OCI-LY3 (cell line): ENCODE data around the gene DSCAM.

Experiments used
- H2AFZ ChIP-seq: fragments of 200-600, 300-600 bp; shearing (Covaris generic); 2 replicates; pipeline ENCODE4 v1.6.0; 2014; ENCODE audit warnings: antibody characterized with exemption, low read depth, low read length
- H3K27ac ChIP-seq: fragments of 200-600, 300-600 bp; sonication (generic); 2 replicates; pipeline ENCODE4 v1.5.1; 2014; ENCODE audit warnings: mild to moderate bottlenecking, low read length, moderate library complexity, mixed read lengths
- H3K27me3 ChIP-seq: fragments of 200-600, 300-600 bp; sonication (generic); 2 replicates; pipeline ENCODE4 v1.6.1; 2014; ENCODE audit warnings: low read depth, low read length, mixed read lengths
- H3K36me3 ChIP-seq: fragments of 200-600, 300-600 bp; sonication (generic); replicated peaks from 2 replicates; pipeline ENCODE3; 2014; ENCODE audit warnings: low read depth, low read length, mixed read lengths
- H3K4me1 ChIP-seq: fragments of 300-600, 200-600 bp; sonication (generic); 2 replicates; pipeline ENCODE4 v1.6.1; 2014; ENCODE audit warnings: low read length, mixed read lengths
- H3K4me2 ChIP-seq: fragments of 200-600, 300-600 bp; sonication (generic); 2 replicates; pipeline ENCODE4 v1.6.1; 2014; ENCODE audit warnings: low read length, mixed read lengths
- H3K4me3 ChIP-seq: fragments of 300-600, 200-600 bp; sonication (generic); 2 replicates; pipeline ENCODE4 v1.5.1; 2014; ENCODE audit warnings: antibody characterized with exemption, mild to moderate bottlenecking, low read length, moderate library complexity
- H3K79me2 ChIP-seq: fragments of 300-600, 200-600 bp; shearing (Covaris generic); 2 replicates; pipeline ENCODE4 v1.6.1; 2014; ENCODE audit warnings: mild to moderate bottlenecking, low read length, mixed read lengths
- H3K9ac ChIP-seq: fragments of 300-600, 200-600 bp; shearing (Covaris generic); 2 replicates; pipeline ENCODE4 v1.6.0; 2014; ENCODE audit warnings: mild to moderate bottlenecking, low read length, moderate library complexity
- H3K9me3 ChIP-seq: fragments of 200-600, 300-600 bp; shearing (Covaris generic); 2 replicates; pipeline ENCODE4 v1.6.1; 2014; ENCODE audit warnings: low read length, mixed read lengths; ENCODE audit not compliant: insufficient read depth
- H4K20me1 ChIP-seq: fragments of 200-600, 300-600 bp; sonication (generic); 2 replicates; pipeline ENCODE4 v1.6.1; 2016; ENCODE audit warnings: low read length, mixed read lengths; ENCODE audit not compliant: insufficient read depth
- EZH2phosphoT487 ChIP-seq: fragments of 200-600 bp; shearing (Covaris generic); IDR thresholded peaks from 2 replicates; pipeline ENCODE4 v1.6.1; 2018; ENCODE audit warnings: antibody characterized with exemption, mixed run types, low read depth
- TF ChIP-seq, protein P1 (sequence below): fragments of 200-600, 300-600 bp; sonication (generic); IDR thresholded peaks from 2 replicates; pipeline ENCODE4 v1.5.1; 2014; ENCODE audit warnings: antibody characterized with exemption, low read length, low read depth

Gene DSCAM

DNA sequence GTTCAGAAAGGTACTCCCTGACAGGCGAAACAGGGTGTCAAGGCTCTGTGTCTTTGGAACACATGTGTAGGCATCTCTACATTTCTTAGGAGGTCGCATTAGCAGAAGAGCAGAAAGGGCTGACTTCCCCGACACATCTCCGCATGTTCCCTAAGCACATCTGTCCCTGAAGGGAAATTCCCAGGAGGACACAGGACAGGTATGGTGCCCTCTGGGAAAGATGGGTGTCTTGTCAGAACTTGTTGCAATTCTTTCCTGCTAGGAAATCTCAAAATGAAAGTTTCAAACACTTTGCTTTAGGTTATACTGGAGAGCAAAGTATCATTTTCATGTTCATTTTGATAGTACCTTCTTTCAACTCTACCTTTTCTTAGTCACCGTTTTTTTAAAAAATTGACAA lies 2.0 kb downstream of the DSCAM start:
- Histone ChIP-seq H3K79me2 (no peaks in the 10 kb centered on the region), H4K20me1 (no peaks in the 10 kb centered on the region), H3K9ac (no peak overlapping the region), H3K9me3 (no peaks in the 10 kb centered on the region), H3K27me3 (no peaks in the 10 kb centered on the region), H3K4me3 (no peak overlapping the region), H3K36me3 (no peaks in the 10 kb centered on the region), H3K4me2 (no peak overlapping the region), H2AFZ (no peak overlapping the region; the same call in 1 of the 2 replicates), H3K4me1 (peaks cover 15% of the 10 kb centered on the region), H3K27ac (no peak overlapping the region)
- TF ChIP-seq, protein P1, sequence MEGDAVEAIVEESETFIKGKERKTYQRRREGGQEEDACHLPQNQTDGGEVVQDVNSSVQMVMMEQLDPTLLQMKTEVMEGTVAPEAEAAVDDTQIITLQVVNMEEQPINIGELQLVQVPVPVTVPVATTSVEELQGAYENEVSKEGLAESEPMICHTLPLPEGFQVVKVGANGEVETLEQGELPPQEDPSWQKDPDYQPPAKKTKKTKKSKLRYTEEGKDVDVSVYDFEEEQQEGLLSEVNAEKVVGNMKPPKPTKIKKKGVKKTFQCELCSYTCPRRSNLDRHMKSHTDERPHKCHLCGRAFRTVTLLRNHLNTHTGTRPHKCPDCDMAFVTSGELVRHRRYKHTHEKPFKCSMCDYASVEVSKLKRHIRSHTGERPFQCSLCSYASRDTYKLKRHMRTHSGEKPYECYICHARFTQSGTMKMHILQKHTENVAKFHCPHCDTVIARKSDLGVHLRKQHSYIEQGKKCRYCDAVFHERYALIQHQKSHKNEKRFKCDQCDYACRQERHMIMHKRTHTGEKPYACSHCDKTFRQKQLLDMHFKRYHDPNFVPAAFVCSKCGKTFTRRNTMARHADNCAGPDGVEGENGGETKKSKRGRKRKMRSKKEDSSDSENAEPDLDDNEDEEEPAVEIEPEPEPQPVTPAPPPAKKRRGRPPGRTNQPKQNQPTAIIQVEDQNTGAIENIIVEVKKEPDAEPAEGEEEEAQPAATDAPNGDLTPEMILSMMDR: no peak
- no peak for TF ChIP-seq EZH2phosphoT487

DNA sequence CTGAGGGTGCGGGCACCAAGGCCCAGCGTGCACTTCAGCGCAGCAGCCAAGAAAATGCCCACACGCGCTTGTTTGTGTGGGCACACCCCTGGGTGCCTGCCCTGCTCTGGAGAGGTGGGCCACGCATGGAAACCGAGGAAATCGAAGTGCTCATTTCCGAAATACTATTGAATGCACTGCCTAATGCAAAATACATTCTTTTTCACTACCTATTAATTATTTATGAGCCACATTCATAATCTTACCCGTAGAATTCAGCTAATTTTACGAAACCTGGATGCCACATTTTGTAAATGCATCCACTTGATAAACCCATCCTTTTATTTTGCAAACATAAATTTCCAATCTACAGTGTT lies 4.8 kb downstream of the DSCAM start:
- Histone ChIP-seq H2AFZ (no peak overlapping the region), H3K4me1 (peaks cover 20% of the 10 kb centered on the region), H4K20me1 (no peaks in the 10 kb centered on the region), H3K4me3 (no peak overlapping the region), H3K4me2 (no peak overlapping the region), H3K36me3 (no peaks in the 10 kb centered on the region), H3K9me3 (no peaks in the 10 kb centered on the region), H3K9ac (no peak overlapping the region), H3K79me2 (no peaks in the 10 kb centered on the region), H3K27ac (no peak overlapping the region), H3K27me3 (no peaks in the 10 kb centered on the region)
- TF ChIP-seq EZH2phosphoT487: no peak
- TF ChIP-seq, protein P1: no peak

GRCh38 chr21:40841524-40842196 lies 5.3 kb downstream of the DSCAM start:
- H3K36me3 ChIP-seq: no peaks in the 10 kb centered on the region
- TF ChIP-seq EZH2phosphoT487: no peak
- TF ChIP-seq, protein P1: no peak
- H4K20me1 ChIP-seq: no peaks in the 10 kb centered on the region
- H3K27ac ChIP-seq: no peak overlapping the region
- no peak overlapping the region for H3K9ac ChIP-seq
- H2AFZ ChIP-seq: no peak overlapping the region
- H3K27me3 ChIP-seq: no peaks in the 10 kb centered on the region
- no peak overlapping the region for H3K4me3 ChIP-seq
- H3K4me2 ChIP-seq: no peak overlapping the region
- H3K9me3 ChIP-seq: no peaks in the 10 kb centered on the region
- no peaks in the 10 kb centered on the region for H3K79me2 ChIP-seq
- H3K4me1 ChIP-seq: peaks cover 20% of the 10 kb centered on the region

DNA sequence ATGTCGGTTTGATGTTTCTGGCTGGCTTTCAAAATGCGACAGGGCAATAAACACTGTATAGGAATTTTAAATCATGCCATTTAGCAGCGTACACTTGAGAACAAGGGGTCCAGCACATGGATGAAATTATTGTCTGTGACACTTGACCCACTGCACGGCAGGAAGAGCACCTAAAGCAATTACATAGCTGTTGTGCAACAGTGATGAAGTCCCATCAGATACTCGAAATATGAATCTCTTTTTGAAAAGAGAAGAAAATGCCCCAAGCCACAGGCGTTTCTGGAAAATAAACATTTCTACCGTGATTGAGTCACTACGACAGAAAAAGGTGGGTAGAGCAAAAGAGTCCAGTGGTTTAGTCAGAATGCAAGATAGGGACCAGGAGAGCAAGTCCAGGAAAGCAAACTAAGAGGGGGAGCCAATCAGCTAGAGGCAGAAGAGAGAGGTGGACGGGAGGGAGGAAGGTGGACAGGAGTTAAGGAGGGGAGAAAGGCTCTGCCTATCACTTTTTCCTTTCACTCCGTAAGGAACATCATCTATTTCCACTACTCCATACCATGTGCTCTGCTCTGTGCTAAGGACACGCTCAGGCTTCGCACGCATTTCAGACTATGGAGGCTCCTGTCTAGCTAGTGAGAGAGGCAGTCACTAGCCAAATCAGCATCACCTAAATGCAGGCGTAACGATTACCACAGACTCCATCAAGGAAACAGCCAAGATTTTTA lies 6.4 kb downstream of the DSCAM start:
- Histone ChIP-seq H3K4me2 (no peak overlapping the region), H3K9me3 (no peaks in the 10 kb centered on the region), H4K20me1 (no peaks in the 10 kb centered on the region), H3K79me2 (no peaks in the 10 kb centered on the region), H3K4me3 (no peak overlapping the region), H3K4me1 (peaks cover 22% of the 10 kb centered on the region), H3K9ac (no peak overlapping the region), H3K27ac (no peak overlapping the region), H3K27me3 (no peaks in the 10 kb centered on the region), H3K36me3 (no peaks in the 10 kb centered on the region), H2AFZ (no peak overlapping the region)
- TF ChIP-seq, protein P1: no peak
- no peak for TF ChIP-seq EZH2phosphoT487
